Activated naive CD8-positive, alpha-beta T cell treated with anti-CD3 and anti-CD28 coated beads, Interleukin-2, amount 50 U/mL, for 24 hours (primary cell): ENCODE measurements around the gene ZNRF2.
A peak's percentile ranks its signal among the peaks of the same experiment; 100 is the strongest.
"Not testable (repeated sequence)": the region's sequence is repeated elsewhere in the genome, so short reads cannot be mapped to it uniquely, and the experiment has no call there.

Experiments used
- ATAC-seq: fragments of 150-1000 bp; cut with Tn5 transposase; one replicate; pipeline ENCODE4 v1.10.0; 2021
- DNase-seq: peaks from one replicate; pipeline ENCODE4 v3.0.0; 2021
- H3K27ac Mint-ChIP-seq: one replicate; pipeline ENCODE4 v1.8.0; 2021; ENCODE audit warnings: mild to moderate bottlenecking, mixed read lengths
- H3K27me3 Mint-ChIP-seq: one replicate; pipeline ENCODE4 v1.8.0; 2021; ENCODE audit warnings: mixed read lengths
- H3K36me3 Mint-ChIP-seq: one replicate; pipeline ENCODE4 v1.8.0; 2021; ENCODE audit warnings: low read depth, mixed read lengths
- H3K4me1 Mint-ChIP-seq: one replicate; pipeline ENCODE4 v1.8.0; 2021; ENCODE audit warnings: mixed read lengths
- H3K4me3 Mint-ChIP-seq: one replicate; pipeline ENCODE4 v1.8.0; 2021; ENCODE audit warnings: mild to moderate bottlenecking, moderate library complexity, mixed read lengths
- H3K9me3 Mint-ChIP-seq: one replicate; pipeline ENCODE4 v1.8.0; 2021; ENCODE audit warnings: mixed read lengths

ZNRF2 gene

GRCh38 chr7:30290317-30290716 is 5.9 kb downstream of the ZNRF2 start:
- not testable (repeated sequence) for H3K4me3 Mint-ChIP-seq, DNase-seq
- ATAC-seq: peak; percentile 46

DNA sequence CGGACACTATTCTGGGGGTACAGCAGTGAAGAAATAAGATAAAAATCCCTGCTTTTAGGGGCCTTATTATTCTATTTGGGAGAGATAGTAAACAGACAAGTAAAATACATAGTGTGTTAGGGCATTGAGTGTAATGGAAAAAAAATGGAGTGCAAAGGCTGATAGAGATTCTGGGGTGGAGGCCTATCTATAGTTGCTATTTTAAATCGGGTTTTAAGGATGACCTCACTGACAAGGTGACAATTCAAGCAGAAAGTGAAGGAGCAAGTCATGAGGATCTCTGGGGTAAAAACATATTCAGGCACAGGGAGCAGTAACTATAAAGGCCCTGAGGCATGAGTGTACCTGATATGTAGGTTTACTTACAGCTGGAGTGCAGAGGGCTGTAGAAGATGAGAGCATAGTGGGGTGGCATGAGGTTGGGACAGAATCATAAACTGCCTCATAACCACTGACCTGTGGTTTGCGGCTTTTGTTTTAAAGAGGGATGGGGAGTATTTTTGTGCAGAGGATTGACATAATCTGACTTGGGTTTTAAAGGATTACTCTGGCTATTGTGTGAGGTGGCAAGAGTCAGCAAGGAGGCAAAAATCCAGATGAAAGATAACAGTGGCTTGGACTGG is 8.1 kb downstream of the ZNRF2 start:
- H3K27me3 Mint-ChIP-seq, H3K4me3 Mint-ChIP-seq, H3K36me3 Mint-ChIP-seq, DNase-seq, H3K27ac Mint-ChIP-seq, H3K9me3 Mint-ChIP-seq: not testable (repeated sequence)
- peaks cover 71% of the 10 kb centered on the region for H3K4me1 Mint-ChIP-seq
- peak; percentile 28 for ATAC-seq

More at GRCh38 chr7:30290317-30290716, 5.9 kb downstream of the ZNRF2 start:
- H3K27ac Mint-ChIP-seq, H3K9me3 Mint-ChIP-seq, H3K27me3 Mint-ChIP-seq: not testable (repeated sequence)
- peaks cover 69% of the 10 kb centered on the region for H3K4me1 Mint-ChIP-seq
- H3K36me3 Mint-ChIP-seq: peaks cover 11% of the 10 kb centered on the region

DNA sequence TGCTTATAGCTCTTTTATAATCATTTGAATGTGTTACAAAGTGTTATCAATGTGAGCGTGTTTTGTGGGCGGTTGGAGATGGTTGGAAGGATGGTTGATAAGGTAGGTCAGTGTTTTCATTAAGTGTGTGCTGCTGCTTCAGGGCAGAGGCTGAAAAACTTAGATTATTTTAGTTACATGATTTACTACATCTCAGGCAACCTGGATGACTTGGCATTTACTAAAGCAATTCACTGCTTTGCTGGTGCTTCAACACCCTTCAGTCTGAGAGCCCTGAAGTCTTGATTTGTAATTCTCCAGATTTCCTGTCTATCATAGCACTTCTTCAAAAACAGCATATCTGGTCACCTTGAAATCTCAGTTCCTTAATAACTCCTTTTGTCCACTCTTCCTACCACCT is 11.9 kb downstream of the ZNRF2 start:
- not testable (repeated sequence) for ATAC-seq, H3K36me3 Mint-ChIP-seq, H3K27me3 Mint-ChIP-seq, DNase-seq, H3K4me3 Mint-ChIP-seq, H3K9me3 Mint-ChIP-seq, H3K27ac Mint-ChIP-seq
- H3K4me1 Mint-ChIP-seq: peaks cover 56% of the 10 kb centered on the region

DNA sequence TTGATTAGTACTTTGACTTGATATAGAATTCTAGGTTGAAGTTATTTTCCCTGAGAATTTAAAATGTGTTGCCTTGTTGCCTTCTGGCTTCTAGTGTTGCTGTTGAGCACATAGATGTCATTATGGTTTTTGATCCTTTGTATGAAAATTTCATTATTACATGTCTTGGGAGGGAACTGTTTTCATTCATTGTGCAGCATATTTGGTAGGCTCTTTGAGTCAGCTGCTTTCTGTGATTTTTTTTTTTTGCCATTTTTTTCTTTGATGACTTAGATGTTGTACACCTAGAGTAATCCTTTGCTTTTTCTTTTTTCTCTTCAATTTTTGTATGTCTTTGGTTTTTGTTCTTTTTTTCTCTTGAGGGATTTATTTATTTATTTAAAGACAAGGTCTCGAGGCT is 13.1 kb downstream of the ZNRF2 start:
- not testable (repeated sequence) for H3K9me3 Mint-ChIP-seq, DNase-seq, H3K27ac Mint-ChIP-seq, H3K4me3 Mint-ChIP-seq, H3K27me3 Mint-ChIP-seq, H3K36me3 Mint-ChIP-seq, ATAC-seq
- peaks cover 49% of the 10 kb centered on the region for H3K4me1 Mint-ChIP-seq

DNA sequence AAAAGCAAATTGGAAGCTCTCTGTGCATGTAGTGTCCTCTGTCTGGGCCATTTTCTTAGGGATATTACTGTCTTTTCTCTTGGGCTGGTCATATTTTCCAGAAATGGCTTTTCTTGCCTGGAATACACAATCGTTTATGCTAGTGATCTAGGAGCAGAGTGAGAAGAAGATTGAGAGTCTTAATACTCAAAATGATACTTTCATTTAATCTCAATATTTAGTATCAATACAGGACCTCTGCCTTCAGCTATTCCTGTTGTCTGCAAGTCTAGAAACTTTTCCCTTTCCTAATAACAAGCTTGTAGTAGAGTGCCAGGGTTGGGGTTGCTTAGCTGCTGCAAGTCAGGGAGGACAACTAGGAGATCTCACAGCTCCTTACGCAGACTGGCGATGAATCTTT is 14.0 kb downstream of the ZNRF2 start:
- H3K4me1 Mint-ChIP-seq: peaks cover 50% of the 10 kb centered on the region
- H3K9me3 Mint-ChIP-seq, H3K4me3 Mint-ChIP-seq, DNase-seq, H3K36me3 Mint-ChIP-seq, H3K27ac Mint-ChIP-seq, H3K27me3 Mint-ChIP-seq, ATAC-seq: not testable (repeated sequence)

DNA sequence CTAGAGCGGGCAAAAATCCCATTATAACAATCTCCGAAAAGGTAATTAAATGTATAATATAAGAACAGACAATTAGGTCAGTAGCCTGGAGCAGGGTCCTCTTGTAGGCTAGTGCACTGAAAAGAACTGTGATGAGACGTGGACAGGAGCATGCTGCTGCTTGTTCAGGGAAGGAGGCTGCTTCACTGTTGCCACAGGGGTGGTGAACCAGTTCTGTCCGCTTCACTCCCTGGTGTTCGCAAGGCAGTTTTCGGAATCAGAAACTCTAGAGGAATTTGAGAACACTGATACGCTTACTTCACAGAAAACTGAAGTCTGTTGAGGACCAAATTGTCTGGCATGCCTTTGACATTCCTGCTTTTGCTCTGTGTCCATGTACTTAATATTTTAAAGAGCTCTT is 17.4 kb downstream of the ZNRF2 start:
- Mint-ChIP-seq H3K36me3 (no peaks in the 10 kb centered on the region), H3K4me1 (peaks cover 57% of the 10 kb centered on the region), H3K27ac (no peak overlapping the region), H3K27me3 (no peaks in the 10 kb centered on the region), H3K9me3 (no peaks in the 10 kb centered on the region), H3K4me3 (no peak overlapping the region)
- DNase-seq (no peak), ATAC-seq (no peak)

DNA sequence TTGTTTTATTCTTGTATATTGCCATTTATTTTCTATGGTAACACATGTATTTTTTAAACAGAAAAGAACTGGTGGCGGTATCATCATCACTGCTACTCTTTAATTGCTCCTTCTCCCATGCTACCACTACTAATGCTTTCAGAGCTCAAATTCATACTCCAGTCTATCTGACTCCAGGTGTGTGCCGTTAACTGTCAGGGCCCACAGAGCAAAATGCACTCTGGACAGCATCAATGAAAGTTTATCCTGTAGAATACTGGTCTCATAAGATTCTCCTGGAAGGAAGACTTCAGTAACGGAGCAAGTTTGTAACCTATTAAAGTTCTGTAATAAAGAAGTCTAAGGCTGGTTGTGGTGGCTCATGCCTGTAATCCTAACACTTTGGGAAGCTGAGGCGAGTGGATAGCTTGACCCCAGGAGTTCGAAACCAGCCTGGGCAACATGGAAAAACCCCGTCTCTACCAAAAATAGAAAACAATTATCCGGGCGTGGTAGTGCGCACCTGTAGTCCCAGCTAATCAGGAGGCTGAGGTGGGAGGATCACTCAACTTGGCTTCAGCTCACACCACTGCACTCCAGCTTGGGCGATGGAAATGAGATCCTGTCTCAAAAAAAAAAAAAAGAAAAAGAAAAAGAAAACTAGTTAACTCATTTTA is 18.4 kb downstream of the ZNRF2 start:
- H3K4me3 Mint-ChIP-seq: no peak overlapping the region
- H3K9me3 Mint-ChIP-seq: no peaks in the 10 kb centered on the region
- no peak for DNase-seq
- H3K4me1 Mint-ChIP-seq: peaks cover 58% of the 10 kb centered on the region
- H3K36me3 Mint-ChIP-seq: no peaks in the 10 kb centered on the region
- no peak for ATAC-seq
- H3K27ac Mint-ChIP-seq: no peak overlapping the region
- H3K27me3 Mint-ChIP-seq: no peaks in the 10 kb centered on the region

DNA sequence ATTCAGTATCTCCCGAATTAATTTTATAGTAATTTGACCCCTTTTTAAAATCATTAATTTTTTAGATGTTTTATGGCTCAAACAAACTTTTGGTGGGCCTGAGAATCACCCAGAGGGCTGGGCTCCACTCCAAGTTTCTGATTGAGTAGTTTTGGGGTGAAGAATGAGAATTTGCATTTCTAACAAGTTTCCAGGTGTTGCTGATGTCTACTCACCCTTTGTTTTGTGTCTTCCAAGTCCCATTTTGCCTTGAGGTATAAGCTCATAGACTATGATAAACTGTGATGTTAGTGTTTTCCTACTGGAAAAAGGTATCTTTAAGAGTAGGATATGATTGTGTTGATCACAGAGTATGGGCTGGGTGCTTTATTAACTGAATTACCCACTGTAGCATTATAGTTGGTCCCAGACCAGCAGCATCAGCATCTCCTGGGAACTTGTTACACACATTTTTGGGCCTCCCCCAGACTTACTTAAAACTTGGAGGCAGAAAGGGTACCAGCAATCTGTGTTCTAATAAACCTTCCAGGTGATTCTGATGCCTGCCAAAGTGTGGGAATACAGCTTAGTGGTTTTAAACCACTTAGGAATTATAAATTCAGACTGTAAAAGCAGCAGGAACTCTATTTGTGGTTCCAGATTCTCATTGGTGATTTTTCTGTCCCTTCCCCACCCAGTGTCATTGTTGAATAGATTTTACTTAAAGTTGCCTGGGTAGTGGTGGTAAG is 19.1 kb downstream of the ZNRF2 start:
- Mint-ChIP-seq H3K27me3 (no peaks in the 10 kb centered on the region), H3K4me1 (peaks cover 61% of the 10 kb centered on the region), H3K27ac (no peak overlapping the region), H3K4me3 (no peak overlapping the region), H3K36me3 (peaks cover 4% of the 10 kb centered on the region), H3K9me3 (no peaks in the 10 kb centered on the region)
- DNase-seq (no peak), ATAC-seq (no peak)

DNA sequence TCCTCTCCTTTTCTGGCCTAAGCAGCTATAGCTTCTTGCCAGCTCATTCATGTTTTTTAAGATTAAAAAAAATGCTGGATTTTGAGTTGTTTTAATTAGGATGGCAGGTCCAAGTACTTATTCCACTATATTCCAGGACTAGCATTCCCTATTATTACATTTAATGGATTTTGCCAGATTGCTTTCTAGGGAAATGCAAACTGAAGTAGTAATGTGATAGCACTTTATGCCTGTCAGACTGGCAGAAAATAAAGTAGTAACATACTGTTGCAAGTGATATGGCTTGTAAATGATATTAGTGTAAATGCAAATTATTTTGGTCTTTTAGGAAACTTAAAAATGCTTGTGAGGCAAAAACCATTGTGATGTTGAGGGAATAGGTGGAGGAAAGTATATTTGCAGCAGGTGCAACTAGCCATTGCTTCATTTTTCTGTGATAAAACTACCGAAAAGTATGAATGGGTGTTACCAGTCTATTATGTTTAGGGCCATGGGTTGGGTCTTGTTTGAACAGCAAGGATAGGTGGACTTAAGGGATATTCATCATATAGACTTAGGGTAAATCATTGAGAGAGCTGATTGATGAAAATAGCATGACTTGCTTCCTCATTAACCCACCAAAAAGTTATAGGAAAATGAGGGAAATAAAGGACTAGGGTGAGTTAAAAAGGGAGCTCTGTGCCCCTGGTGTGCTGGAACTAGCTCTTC is 19.9 kb downstream of the ZNRF2 start:
- DNase-seq (no peak), ATAC-seq (no peak)
- no peak overlapping the region for H3K4me3 Mint-ChIP-seq
- no peaks in the 10 kb centered on the region for H3K9me3 Mint-ChIP-seq
- no peaks in the 10 kb centered on the region for H3K27me3 Mint-ChIP-seq
- no peak overlapping the region for H3K27ac Mint-ChIP-seq
- peaks cover 64% of the 10 kb centered on the region for H3K4me1 Mint-ChIP-seq
- peaks cover 4% of the 10 kb centered on the region for H3K36me3 Mint-ChIP-seq

GRCh38 chr7:30306976-30307375 is 22.6 kb downstream of the ZNRF2 start:
- DNase-seq: no peak
- no peaks in the 10 kb centered on the region for H3K9me3 Mint-ChIP-seq
- H3K27me3 Mint-ChIP-seq: no peaks in the 10 kb centered on the region
- H3K27ac Mint-ChIP-seq: no peak overlapping the region
- H3K4me1 Mint-ChIP-seq: peaks cover 67% of the 10 kb centered on the region
- peaks cover 4% of the 10 kb centered on the region for H3K36me3 Mint-ChIP-seq
- no peak for ATAC-seq
- no peak overlapping the region for H3K4me3 Mint-ChIP-seq

DNA sequence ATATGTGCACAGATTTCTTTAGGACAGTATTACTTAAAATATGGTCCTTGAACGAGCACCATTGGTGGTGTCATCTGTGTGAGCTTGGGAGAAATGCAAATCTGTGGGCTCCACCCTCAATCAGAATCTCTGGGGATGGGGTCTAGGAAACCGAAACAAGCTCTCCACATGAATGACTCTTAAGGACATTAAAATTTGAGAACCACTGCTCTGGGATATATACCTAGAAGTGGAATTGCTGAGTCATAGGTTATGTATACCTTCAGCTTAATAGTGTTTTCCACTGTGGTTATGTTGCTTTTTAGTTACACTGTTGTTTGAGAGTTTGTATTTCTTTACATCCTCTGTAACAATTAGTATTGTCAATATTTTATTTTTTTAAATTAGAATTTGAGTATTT is 24.0 kb downstream of the ZNRF2 start:
- no peak for DNase-seq
- Mint-ChIP-seq H3K27me3 (no peaks in the 10 kb centered on the region), H3K4me1 (peaks cover 67% of the 10 kb centered on the region), H3K9me3 (no peaks in the 10 kb centered on the region), H3K36me3 (peaks cover 4% of the 10 kb centered on the region), H3K27ac (peak overlapping the region; percentile 18), H3K4me3 (peak overlapping the region; percentile 30)
- ATAC-seq: peak; percentile 93

DNA sequence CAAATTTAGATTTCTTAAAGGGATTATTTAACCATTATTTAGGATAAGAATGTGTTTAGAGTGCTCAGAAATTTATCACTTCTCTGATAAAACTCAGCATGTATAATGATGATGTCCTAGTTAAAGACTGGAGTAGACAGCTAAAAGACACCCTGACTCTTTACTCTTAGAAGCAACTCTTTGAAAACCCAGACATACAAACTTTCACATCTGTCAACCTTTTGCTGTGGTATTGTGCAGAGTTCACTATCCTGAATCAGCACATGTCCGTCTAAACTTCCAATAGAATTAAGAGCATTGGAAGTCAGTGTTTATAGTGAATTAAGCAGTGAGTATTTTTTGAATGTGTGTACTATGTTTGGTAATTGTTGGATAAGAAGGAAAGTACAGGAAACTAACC is 24.9 kb downstream of the ZNRF2 start:
- Mint-ChIP-seq H3K4me1 (peaks cover 62% of the 10 kb centered on the region), H3K36me3 (peaks cover 4% of the 10 kb centered on the region), H3K4me3 (no peak overlapping the region), H3K9me3 (no peaks in the 10 kb centered on the region), H3K27ac (peak overlapping the region; percentile 13), H3K27me3 (no peaks in the 10 kb centered on the region)
- ATAC-seq: no peak
- no peak for DNase-seq

GRCh38 chr7:30309842-30310435 is 25.5 kb downstream of the ZNRF2 start:
- no peak overlapping the region for H3K27ac Mint-ChIP-seq
- no peak overlapping the region for H3K4me3 Mint-ChIP-seq
- H3K36me3 Mint-ChIP-seq: peaks cover 4% of the 10 kb centered on the region
- no peaks in the 10 kb centered on the region for H3K9me3 Mint-ChIP-seq
- peaks cover 59% of the 10 kb centered on the region for H3K4me1 Mint-ChIP-seq
- ATAC-seq (no peak), DNase-seq (no peak)
- no peaks in the 10 kb centered on the region for H3K27me3 Mint-ChIP-seq

DNA sequence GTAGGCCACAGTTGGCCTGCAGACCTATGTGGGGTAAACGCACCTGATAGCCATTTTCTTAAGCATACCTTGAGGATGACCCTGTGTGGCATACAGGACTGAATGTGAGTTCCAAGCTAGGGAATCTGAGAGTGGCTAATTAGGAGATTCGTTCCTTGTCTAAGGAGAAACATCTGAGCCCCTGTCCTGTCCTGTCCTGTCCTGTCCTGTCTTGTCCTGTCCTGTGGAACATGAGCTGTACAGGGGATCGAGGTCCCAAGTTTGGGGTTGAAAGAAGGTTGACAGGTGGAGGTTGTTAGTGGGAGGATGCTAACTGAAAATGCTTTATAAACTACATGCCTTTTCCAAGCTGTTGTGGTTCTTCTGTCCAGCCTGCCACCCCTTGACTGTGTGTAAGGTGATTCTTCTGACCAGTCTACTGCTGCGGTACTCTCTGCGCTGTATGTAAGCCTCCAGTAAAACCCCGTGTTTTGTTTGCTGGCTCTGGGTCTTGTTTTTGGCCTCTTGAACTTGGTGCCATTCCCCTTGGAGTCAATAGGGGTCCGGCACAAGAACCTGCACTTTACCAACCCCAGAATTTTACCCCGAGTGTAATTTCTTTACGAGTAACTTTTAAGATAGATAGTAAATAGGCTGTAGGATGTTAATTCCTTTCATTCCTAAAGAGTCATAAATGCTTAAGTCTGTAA is 26.4 kb downstream of the ZNRF2 start:
- no peaks in the 10 kb centered on the region for H3K9me3 Mint-ChIP-seq
- H3K4me1 Mint-ChIP-seq: peaks cover 55% of the 10 kb centered on the region
- no peak overlapping the region for H3K27ac Mint-ChIP-seq
- DNase-seq: no peak
- peaks cover 4% of the 10 kb centered on the region for H3K36me3 Mint-ChIP-seq
- no peak overlapping the region for H3K4me3 Mint-ChIP-seq
- ATAC-seq: no peak
- H3K27me3 Mint-ChIP-seq: no peaks in the 10 kb centered on the region
